A673 (cell line): ENCODE results near the gene YEATS4. TPM values are rescaled to one million over a fixed set of nuclear protein-coding genes. Genes with fewer than 3 reads are reported as not detected.

ENCODE experiments used
- BruUV-seq: library from RNA; stranded (reverse); fragments of 400-500 nt; replicated peaks from 2 replicates; lab custom pipeline; 2021; lab: Mats Ljungman, UMichigan
- CTCF ChIA-PET: fragments of 300-600 bp; sonication (Branson Sonifier 250); formaldehyde crosslinking; loops from one replicate; lab custom pipeline; 2022; ENCODE audit warnings: antibody characterized with exemption; lab: Charles Lee
- POLR2A ChIA-PET: fragments of 300-600 bp; sonication (Branson Sonifier 250); formaldehyde crosslinking; loops from one replicate; lab custom pipeline; 2022; ENCODE audit warnings: antibody characterized with exemption; ENCODE audit not compliant: low non-redundant PET; lab: Charles Lee
- DNase-seq: peaks from one replicate; pipeline ENCODE4 v3.0.0-alpha.2; 2015; ENCODE audit warnings: low spot score
- H3K27ac ChIP-seq: fragments of 200-600 bp; sonication (generic); 2 replicates; pipeline ENCODE4 v1.5.1; 2016; ENCODE audit warnings: mixed run types, low read depth, mild to moderate bottlenecking, mixed read lengths, antibody characterized with exemption, low read length; ENCODE audit not compliant: poor library complexity, severe bottlenecking
- H3K27me3 ChIP-seq: fragments of 200-600 bp; sonication (generic); replicated peaks from 2 replicates; pipeline ENCODE4 v1.6.1; 2017; ENCODE audit warnings: mixed run types, low read depth, mild to moderate bottlenecking, mixed read lengths, antibody characterized with exemption, low read length; ENCODE audit not compliant: insufficient read depth, poor library complexity
- H3K36me3 ChIP-seq: fragments of 200-600 bp; sonication (generic); 2 replicates; pipeline ENCODE4 v1.6.1; 2016; ENCODE audit warnings: mixed run types, mild to moderate bottlenecking, mixed read lengths, antibody characterized with exemption, low read length; ENCODE audit not compliant: insufficient read depth, poor library complexity, severe bottlenecking
- H3K4me1 ChIP-seq: fragments of 200-600 bp; sonication (generic); 2 replicates; pipeline ENCODE4 v1.6.1; 2017; ENCODE audit warnings: mixed run types, mild to moderate bottlenecking, mixed read lengths, antibody characterized with exemption, low read length; ENCODE audit not compliant: insufficient read depth, poor library complexity, severe bottlenecking
- H3K4me3 ChIP-seq: fragments of 200-600 bp; sonication (generic); 2 replicates; pipeline ENCODE4 v1.5.1; 2016; ENCODE audit warnings: low read depth, mixed run types, mild to moderate bottlenecking, mixed read lengths, low read length; ENCODE audit not compliant: poor library complexity, severe bottlenecking
- H3K9me3 ChIP-seq: fragments of 200-600 bp; sonication (generic); 2 replicates; pipeline ENCODE4 v1.6.1; 2016; ENCODE audit warnings: mixed run types, low read depth, mild to moderate bottlenecking, mixed read lengths, antibody characterized with exemption, low read length; ENCODE audit not compliant: poor library complexity, severe bottlenecking
- EZH2 ChIP-seq: fragments of 200-600 bp; sonication (generic); IDR thresholded peaks from 2 replicates; pipeline ENCODE4 v1.6.1; 2017; ENCODE audit warnings: borderline replicate concordance, low read depth, mild to moderate bottlenecking, mixed read lengths, antibody characterized with exemption, low read length; ENCODE audit not compliant: poor library complexity, severe bottlenecking
- intact Hi-C: fragments of 100-400 bp; cut with micrococcal nuclease; formaldehyde crosslinking; loops from one replicate; pipeline ENCODE4 v1.10.0; 2022; ENCODE audit not compliant: unreplicated experiment
- total RNA-seq: library from RNA; stranded (reverse); gene quantifications from 2 replicates; pipeline ENCODE4 v1.2.3, GENCODE V29; 2021
- TF ChIP-seq, protein P1 (sequence below): fragments of 300-800, 200-600 bp; sonication (generic); conservative IDR thresholded peaks from 2 replicates; pipeline ENCODE4 v1.5.1; 2017; ENCODE audit warnings: low read depth, mild to moderate bottlenecking, antibody characterized with exemption, low read length, moderate library complexity, mixed read lengths

Gene YEATS4
- total RNA-seq, 1 experiment from 2014 or later = 43.7 TPM

DNA sequence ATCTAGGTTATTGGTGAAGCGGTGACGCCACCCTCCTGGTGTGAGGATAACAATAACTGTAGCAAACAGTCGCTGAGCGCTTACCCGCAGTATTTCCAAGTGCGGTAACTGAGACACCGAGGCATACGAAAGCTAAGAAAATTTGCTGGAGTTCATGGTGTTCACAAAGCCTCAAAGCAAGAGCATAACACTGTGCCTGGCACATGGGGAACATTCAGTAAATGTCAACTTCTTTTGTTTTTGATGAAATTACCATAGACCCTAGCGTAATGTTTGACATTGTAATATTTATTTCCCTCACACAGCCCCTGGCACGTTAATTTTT lies 767 bp downstream of the YEATS4 start:
- TSS peak; percentile 72 for BruUV-seq
- Histone ChIP-seq H3K36me3 (peaks cover 22% of the 10 kb centered on the region), H3K4me1 (peaks cover 9% of the 10 kb centered on the region), H3K9me3 (no peaks in the 10 kb centered on the region), H3K27ac (peak overlapping the region; percentile 95), H3K4me3 (peak overlapping the region; percentile 72), H3K27me3 (no peaks in the 10 kb centered on the region)
- TF ChIP-seq, protein P1, sequence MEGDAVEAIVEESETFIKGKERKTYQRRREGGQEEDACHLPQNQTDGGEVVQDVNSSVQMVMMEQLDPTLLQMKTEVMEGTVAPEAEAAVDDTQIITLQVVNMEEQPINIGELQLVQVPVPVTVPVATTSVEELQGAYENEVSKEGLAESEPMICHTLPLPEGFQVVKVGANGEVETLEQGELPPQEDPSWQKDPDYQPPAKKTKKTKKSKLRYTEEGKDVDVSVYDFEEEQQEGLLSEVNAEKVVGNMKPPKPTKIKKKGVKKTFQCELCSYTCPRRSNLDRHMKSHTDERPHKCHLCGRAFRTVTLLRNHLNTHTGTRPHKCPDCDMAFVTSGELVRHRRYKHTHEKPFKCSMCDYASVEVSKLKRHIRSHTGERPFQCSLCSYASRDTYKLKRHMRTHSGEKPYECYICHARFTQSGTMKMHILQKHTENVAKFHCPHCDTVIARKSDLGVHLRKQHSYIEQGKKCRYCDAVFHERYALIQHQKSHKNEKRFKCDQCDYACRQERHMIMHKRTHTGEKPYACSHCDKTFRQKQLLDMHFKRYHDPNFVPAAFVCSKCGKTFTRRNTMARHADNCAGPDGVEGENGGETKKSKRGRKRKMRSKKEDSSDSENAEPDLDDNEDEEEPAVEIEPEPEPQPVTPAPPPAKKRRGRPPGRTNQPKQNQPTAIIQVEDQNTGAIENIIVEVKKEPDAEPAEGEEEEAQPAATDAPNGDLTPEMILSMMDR = no peak
- no peak for TF ChIP-seq EZH2
- POLR2A ChIA-PET = no interaction called here
- DNase-seq = no peak
- CTCF ChIA-PET = no interaction called here
- intact Hi-C loops = no loop called here

DNA sequence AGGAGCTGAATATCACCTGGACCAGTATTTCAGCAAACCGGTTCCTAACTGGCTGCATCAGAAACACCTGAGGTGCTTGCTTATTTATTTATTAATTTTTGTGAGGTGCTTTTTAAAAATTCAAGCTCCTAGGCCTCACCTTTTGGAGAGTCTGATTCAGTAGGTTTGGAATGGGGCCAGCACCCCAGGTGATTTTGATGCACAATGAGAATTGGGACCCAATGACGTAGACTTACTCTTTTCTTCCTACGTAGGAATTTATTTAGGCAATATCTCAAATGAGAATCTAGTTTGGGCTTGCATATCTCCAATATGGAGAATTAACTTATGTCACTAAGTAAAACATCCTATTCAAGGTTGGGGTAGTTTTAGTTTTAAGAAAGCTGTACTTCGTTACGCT lies 7.3 kb downstream of the YEATS4 start:
- DNase-seq = no peak
- intact Hi-C loops = no loop called here
- Histone ChIP-seq H3K9me3 (no peaks in the 10 kb centered on the region), H3K4me1 (peaks cover 4% of the 10 kb centered on the region), H3K36me3 (peaks cover 87% of the 10 kb centered on the region), H3K27me3 (no peaks in the 10 kb centered on the region), H3K4me3 (no peak overlapping the region), H3K27ac (no peak overlapping the region)
- TF ChIP-seq, protein P1 = no peak
- no peak for TF ChIP-seq EZH2
- POLR2A ChIA-PET = no interaction called here
- BruUV-seq = no TSS peak
- CTCF ChIA-PET = no interaction called here

DNA sequence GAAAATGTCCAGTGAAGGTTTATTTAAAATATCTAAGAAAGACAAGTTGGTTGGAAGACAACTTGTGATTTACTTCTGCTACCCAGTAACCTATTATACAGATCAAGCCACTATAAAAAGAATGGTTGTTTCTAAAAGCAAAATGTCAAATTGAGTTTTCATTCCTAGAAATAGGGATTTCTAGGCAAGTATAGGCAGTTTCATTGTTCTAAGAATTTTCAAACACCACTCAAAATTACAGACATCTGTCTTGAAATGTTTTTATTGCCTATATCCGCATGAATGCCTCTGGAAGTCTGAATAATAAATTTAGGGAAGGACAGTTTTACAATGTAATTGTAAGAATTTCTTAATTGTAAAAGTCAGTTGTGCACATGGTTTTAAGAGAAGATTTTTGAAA lies 8.6 kb downstream of the YEATS4 start:
- CTCF ChIA-PET = no interaction called here
- H3K36me3 ChIP-seq = peaks cover 86% of the 10 kb centered on the region
- H3K27me3 ChIP-seq = no peaks in the 10 kb centered on the region
- no TSS peak for BruUV-seq
- H3K9me3 ChIP-seq = no peaks in the 10 kb centered on the region
- no peak for DNase-seq
- no peak overlapping the region for H3K27ac ChIP-seq
- H3K4me3 ChIP-seq = no peak overlapping the region
- TF ChIP-seq, protein P1 = no peak
- no peak for TF ChIP-seq EZH2
- POLR2A ChIA-PET = no interaction called here
- no peaks in the 10 kb centered on the region for H3K4me1 ChIP-seq
- intact Hi-C loops = no loop called here
